H1 (cell line): ENCODE results near the gene KCNA2. TPM values are rescaled to one million over a fixed set of nuclear protein-coding genes. Genes with fewer than 3 reads are reported as not detected.

Source experiments
- RFX5 ChIP-seq: IDR thresholded peaks from 2 replicates; pipeline ENCODE4 v1.6.1; 2011; ENCODE audit warnings: low read depth, low read length, improper control_type of control experiment, borderline replicate concordance
- SP1 ChIP-seq: IDR thresholded peaks from 2 replicates; pipeline ENCODE4 v1.6.1; 2011; ENCODE audit warnings: low read depth, low read length
- polyA plus RNA-seq, 7 experiments: library from polyadenylated mRNA; depleted of rRNA in 3 of 7; stranded (reverse) in 5 of 7; unstranded in 2 of 7; fragments of >200 nt in 5 of 7; fragments of 200-250 nt in 2 of 7; gene quantifications; 1 replicate in 5 of 7; 2 replicates in 1 of 7; 4 replicates in 1 of 7; pipeline versions ENCODE4 v1.2.1 to v1.2.3, GENCODE V29; 2011 to 2013; ENCODE audit warnings: missing spikeins in 2 of 7, mixed read lengths in 2 of 7
- total RNA-seq: library from RNA; stranded (reverse); fragmentation: NEBNext Ultra II Directional; extraction: Animal tissue kit (Norgen Biotek cat#: 25700); gene quantifications from 2 replicates; pipeline ENCODE4 v1.2.1, GENCODE V29; 2021

KCNA2 gene
- total and polyA plus RNA-seq, 2 of the 8 experiments (the other 6 are each of a cell fraction or from before 2014, with no cell fraction given), result 0.26 to 0.78 TPM

DNA sequence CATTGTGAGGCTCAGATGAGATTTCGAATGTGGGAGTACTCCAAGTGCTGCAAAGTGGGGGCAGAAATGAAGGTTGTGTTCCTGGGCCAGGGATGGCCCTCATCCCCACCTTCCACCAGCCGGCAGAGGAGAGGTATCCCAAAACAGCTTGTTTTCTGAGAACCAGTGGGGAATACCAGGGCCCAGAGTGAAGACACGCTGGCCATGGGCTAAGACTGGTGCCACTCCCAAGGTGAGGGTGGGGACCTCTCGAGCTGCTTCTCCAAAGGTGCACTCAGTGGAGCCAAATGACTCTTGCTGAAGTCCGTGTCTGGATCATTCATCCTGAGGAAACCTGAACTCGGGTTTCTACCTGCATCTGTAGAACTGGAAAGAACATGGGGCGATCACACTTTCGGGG, 22.1 kb downstream of the KCNA2 start (continued):
- no peak for TF ChIP-seq RFX5
- no peak for TF ChIP-seq SP1
- TF ChIP-seq, all 59 proteins: peak for 0
